ENCODE measurements around the gene PRPF19. TPM values are rescaled to one million over a fixed set of nuclear protein-coding genes. Genes with fewer than 3 reads are reported as not detected.

The PRPF19 gene
- total RNA-seq: 96.3 and 103 TPM in 2 replicates

DNA sequence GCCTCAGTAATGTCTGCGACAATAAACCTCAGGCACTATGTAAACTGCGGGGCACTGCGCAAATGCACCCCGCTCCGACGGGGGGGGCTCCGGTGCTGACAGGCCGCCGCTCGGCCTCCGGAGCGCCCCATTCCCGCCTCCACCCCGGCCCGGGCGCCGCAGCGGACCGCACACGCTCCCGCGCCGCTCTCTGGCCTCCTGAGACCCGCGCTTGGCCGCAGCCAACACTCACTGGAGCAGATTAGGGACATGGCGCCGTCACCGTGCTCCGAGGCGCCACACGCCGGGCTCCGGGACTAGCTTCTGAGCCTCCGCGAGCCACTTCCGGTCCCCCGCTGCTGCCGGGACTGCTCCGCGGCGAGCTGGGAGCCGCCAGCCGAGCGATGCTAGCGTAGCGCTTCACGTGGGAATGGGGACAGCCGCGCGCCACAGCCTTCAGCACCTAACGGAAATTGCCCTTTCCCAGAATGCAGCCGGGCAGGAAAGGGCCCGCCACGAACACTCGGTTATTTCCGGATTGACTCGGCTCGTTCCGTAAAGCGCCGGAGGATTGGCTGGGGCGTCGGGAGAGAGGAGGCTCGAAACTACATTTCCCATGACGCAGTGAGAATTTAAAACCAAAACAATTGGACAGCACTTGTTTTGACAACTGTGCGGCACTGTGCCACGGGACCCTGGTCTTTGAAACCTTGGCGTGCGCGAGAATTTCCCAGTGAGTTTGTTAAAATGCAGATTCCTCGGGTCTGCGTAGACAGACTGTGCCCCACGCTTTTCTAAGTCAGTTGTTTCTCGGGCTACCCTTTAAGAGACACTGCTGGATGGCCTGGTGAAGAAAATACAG, at the start of gene PRPF19:
Gene PRPF19, minus strand, starts transcription at position 454 of the 841 bp plus-strand sequence. Its CDS starts 203 bp downstream, at position 251.

GRCh38 chr11:60951904-60952741, 45.7 kb upstream of the PRPF19 start, which contains the start of gene SLC15A3:
SLC15A3 (minus strand) TSS chr11:60952176; CDS start chr11:60951551, 625 bp downstream.

GRCh38 chr11:60924110-60924905, 17.9 kb upstream of the PRPF19 start, which contains the start of gene TMEM132A:
TMEM132A (plus strand) TSS chr11:60924460; CDS start chr11:60924634, 174 bp downstream.

GRCh38 chr11:60913793-60914632, 7.6 kb upstream of the PRPF19 start, which contains the start of gene TMEM109:
TMEM109 (plus strand) TSS chr11:60914158; CDS start chr11:60919694, 5,536 bp downstream.

DNA sequence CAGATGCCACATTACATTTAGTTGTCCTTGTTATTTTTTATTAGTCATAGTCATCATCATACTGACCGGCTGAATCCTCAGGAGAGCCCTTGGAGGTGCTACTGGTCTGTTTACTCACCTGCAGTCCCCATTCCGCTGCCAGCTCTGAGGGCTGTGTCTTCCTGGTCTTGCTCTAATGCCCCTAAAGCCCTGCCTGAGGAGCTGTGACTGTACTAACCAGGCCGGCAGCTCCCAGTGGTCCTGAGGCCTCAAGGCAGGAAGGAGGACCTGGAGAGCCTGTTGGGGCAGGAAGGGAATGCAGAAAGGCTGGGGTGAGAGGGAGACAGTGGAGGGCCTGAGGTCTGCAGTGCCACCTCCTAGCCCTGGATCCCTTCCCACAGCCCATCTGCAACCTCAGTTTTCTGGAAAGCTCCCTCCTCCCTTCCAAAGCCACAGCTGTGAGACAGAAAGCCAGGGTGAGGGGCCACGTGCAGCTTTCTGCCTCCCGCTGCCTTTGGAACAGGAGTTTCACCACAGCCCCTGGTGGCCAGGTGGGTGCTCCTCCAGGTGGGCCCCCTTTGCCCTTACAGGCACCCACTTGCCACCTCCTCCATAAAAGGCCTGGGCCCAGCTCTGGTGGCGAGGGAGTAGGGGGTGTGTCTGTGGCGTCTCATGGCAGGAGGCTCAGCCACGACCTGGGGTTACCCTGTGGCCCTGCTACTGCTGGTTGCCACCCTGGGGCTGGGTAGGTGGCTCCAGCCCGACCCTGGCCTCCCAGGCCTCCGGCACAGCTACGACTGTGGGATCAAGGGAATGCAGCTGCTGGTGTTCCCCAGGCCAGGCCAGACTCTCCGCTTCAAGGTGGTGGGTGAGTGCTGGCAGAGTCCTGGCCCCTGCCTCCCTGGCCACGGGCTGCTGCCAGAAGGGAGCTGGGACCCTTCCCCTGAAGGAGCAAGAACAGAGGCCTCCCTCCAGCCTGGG, 39.2 kb downstream of the PRPF19 start, which contains the start of gene ZP1:
Gene ZP1, plus strand, starts transcription at position 632 of the 960 bp plus-strand sequence. Its CDS starts 20 bp downstream, at position 652.

DNA sequence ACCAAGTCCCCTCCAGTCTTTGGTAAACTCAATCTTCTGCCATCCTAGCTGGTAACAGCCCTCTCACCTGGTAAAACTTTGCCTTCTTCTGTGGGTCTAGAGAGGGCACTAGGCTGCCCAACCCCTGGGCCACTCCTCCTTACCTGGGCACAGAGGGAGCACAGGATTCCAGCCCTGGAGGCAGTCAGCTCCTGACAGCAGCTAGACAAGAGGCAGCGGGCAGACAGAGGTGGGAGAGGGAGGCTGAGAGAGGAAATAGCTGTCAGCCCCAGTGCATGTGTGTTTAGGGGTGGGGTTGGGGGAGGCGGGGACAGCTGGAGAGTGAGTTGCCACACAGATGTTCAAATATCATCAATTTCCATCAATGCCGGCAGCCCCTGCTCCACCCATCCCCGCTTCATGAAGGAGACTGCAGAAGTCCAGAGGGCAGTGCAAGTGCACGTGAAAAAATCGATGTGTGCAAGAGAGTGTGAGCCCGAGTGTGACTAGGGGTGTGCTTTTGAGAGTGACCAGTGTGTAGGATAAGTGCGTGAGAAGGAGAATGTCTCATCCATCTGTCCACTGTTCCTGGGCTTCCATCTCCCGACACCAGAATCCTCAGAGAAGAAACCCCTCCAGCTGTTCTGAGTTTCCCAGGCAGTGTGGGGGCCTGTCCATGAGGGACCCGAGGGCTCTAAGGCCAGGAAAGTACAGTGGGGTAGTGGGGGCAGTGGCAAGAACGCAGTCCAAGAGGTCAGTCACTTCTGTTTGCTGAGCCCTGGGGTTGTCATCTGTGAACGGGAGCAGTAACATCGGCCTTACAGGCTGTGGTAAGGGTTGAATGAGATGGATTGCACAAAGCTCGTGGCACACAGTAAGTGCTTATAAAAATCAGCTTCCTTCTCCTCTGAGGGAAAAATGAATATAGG, 50.4 kb downstream of the PRPF19 start, which contains the start of gene PTGDR2:
Gene PTGDR2, minus strand, starts transcription at position 225 of the 908 bp plus-strand sequence. CDS start 2,228 bp downstream, outside the sequence.

DNA sequence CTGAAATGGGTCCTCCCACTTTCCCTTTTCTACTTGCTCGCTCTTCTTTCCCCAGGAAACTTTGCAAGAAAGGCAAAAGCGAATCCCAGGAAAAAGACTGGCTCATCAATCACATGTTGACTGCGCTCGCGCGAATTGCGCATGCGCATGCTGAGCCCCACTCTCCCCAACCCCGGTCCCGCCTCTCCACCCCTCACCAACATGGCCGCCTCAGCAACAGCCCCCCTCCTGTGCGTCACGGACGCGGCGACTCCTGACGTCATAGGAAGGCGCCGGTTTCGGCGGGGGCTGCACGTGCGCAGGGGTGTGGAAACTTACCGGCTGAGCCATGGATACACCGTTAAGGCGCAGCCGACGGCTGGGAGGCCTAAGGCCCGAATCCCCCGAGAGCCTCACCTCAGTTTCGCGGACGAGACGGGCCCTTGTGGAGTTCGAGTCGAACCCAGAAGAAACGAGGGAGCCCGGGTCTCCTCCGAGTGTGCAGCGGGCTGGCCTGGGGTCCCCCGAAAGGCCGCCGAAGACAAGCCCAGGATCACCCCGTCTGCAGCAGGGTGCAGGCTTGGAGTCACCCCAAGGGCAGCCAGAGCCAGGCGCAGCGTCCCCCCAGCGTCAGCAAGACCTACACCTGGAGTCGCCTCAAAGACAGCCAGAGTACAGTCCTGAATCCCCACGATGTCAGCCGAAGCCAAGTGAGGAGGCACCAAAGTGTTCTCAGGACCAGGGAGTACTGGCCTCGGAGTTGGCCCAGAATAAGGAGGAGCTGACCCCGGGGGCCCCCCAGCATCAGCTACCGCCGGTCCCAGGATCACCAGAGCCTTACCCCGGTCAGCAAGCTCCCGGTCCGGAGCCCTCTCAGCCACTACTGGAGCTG, 64.4 kb downstream of the PRPF19 start, which contains the start of gene CCDC86:
Gene CCDC86, plus strand, starts transcription at position 317 of the 871 bp plus-strand sequence. Its CDS starts 12 bp downstream, at position 329.

Other genes with a start within 250 kb of the PRPF19 start
- not detected in 2 replicates for gene MS4A8, start 207.0 kb downstream of the PRPF19 start, total RNA-seq
- not detected in 2 replicates for gene MS4A18, start 181.9 kb downstream of the PRPF19 start, total RNA-seq
- not detected in 2 replicates for gene MS4A15, start 149.7 kb downstream of the PRPF19 start, total RNA-seq
- not detected in 2 replicates for gene MS4A10, start 121.3 kb downstream of the PRPF19 start, total RNA-seq
- 32.7 and 33.8 TPM in 2 replicates for gene CCDC86, start 64.5 kb downstream of the PRPF19 start, total RNA-seq
- under 0.01 TPM in 1 of 2 replicates, not detected in the other for gene PTGDR2, start 50.6 kb downstream of the PRPF19 start, total RNA-seq
- not detected in 2 replicates for gene ZP1, start 39.0 kb downstream of the PRPF19 start, total RNA-seq
- gene TMEM109, start 7.6 kb upstream of the PRPF19 start, total RNA-seq: 104 and 123 TPM in 2 replicates
- 59.2 and 101 TPM in 2 replicates for gene TMEM132A, start 17.9 kb upstream of the PRPF19 start, total RNA-seq
- gene SLC15A3, start 45.6 kb upstream of the PRPF19 start, total RNA-seq: 3.2 and 5.6 TPM in 2 replicates
- not detected in 2 replicates for gene CD6, start 65.1 kb upstream of the PRPF19 start, total RNA-seq
- not detected in 2 replicates for gene CD5, start 195.9 kb upstream of the PRPF19 start, total RNA-seq